Activated CD4-positive, alpha-beta T cell treated with anti-CD3 and anti-CD28 coated beads, Interleukin-10, Interleukin-2, amounts not matched to agents 100 ng/mL and 50 ng/mL, durations not matched to agents 16 hours and 8 hours (primary cell): Measurements from ENCODE around the gene MAGI1.

ENCODE experiments used
- DNase-seq: peaks from one replicate; pipeline ENCODE4 v3.0.0-alpha.2; 2020

Gene MAGI1

GRCh38 chr3:65701516-65701915 is 337.2 kb downstream of the MAGI1 start:
- no peak for DNase-seq

- no peak for DNase-seq
Measured at GRCh38 chr3:65689436-65689835, 349.3 kb downstream of the MAGI1 start.

- no peak for DNase-seq
Measured at GRCh38 chr3:65687741-65688140, 351.0 kb downstream of the MAGI1 start.

GRCh38 chr3:65685621-65686235 is 353.0 kb downstream of the MAGI1 start:
- no peak for DNase-seq

GRCh38 chr3:65678516-65678915 is 360.2 kb downstream of the MAGI1 start:
- no peak for DNase-seq

GRCh38 chr3:65677486-65678010 is 361.2 kb downstream of the MAGI1 start:
- no peak for DNase-seq

- DNase-seq: no peak
Measured at GRCh38 chr3:65676580-65676979, 362.1 kb downstream of the MAGI1 start.

- no peak for DNase-seq
Measured at GRCh38 chr3:65675011-65675410, 363.7 kb downstream of the MAGI1 start.

GRCh38 chr3:65674226-65674625 is 364.5 kb downstream of the MAGI1 start:
- DNase-seq: no peak

- peak; percentile 28 for DNase-seq
Measured at GRCh38 chr3:65672871-65673815, 365.6 kb downstream of the MAGI1 start.

GRCh38 chr3:65672061-65672460 is 366.7 kb downstream of the MAGI1 start:
- no peak for DNase-seq

- no peak for DNase-seq
Measured at GRCh38 chr3:65671004-65671403, 367.7 kb downstream of the MAGI1 start.

- DNase-seq: no peak
Measured at GRCh38 chr3:65669163-65669875, 369.4 kb downstream of the MAGI1 start.

GRCh38 chr3:65667963-65668362 is 370.8 kb downstream of the MAGI1 start:
- DNase-seq: no peak

GRCh38 chr3:65666448-65667091 is 372.1 kb downstream of the MAGI1 start:
- DNase-seq: no peak

GRCh38 chr3:65665915-65666314 is 372.8 kb downstream of the MAGI1 start:
- no peak for DNase-seq

- no peak for DNase-seq
Measured at GRCh38 chr3:65664931-65665330, 373.8 kb downstream of the MAGI1 start.

GRCh38 chr3:65664446-65664845 is 374.3 kb downstream of the MAGI1 start:
- DNase-seq: no peak

- no peak for DNase-seq
Measured at GRCh38 chr3:65662095-65662494, 376.6 kb downstream of the MAGI1 start.

- DNase-seq: no peak
Measured at GRCh38 chr3:65660000-65660598, 378.6 kb downstream of the MAGI1 start.

- DNase-seq: no peak
Measured at GRCh38 chr3:65659396-65659795, 379.3 kb downstream of the MAGI1 start.

GRCh38 chr3:65658401-65658800 is 380.3 kb downstream of the MAGI1 start:
- no peak for DNase-seq
